Endothelial cell of umbilical vein (primary cell): ENCODE data around the gene RRAS. TPM values are rescaled to one million over a fixed set of nuclear protein-coding genes. Genes with fewer than 3 reads are reported as not detected.

Experiments
- BruUV-seq: library from RNA; stranded (reverse); fragments of 400-500 nt; replicated peaks from 2 replicates; lab custom pipeline; 2021; lab: Mats Ljungman, UMichigan
- CTCF ChIA-PET: fragments of 300-600, 350-600 bp; sonication (Branson Sonifier 250); formaldehyde crosslinking; loops from one replicate; lab custom pipeline; 2021; ENCODE audit warnings: antibody characterized with exemption, inconsistent platforms; lab: Charles Lee
- POLR2A ChIA-PET: fragments of 300-600, 350-600 bp; sonication (Branson Sonifier 250); formaldehyde crosslinking; loops from one replicate; lab custom pipeline; 2021; ENCODE audit warnings: antibody characterized with exemption, inconsistent platforms; lab: Charles Lee
- DNase-seq: peaks from one replicate; pipeline ENCODE4 v3.0.0-alpha.2; 2011; ENCODE audit warnings: low read depth, low spot score
- FAIRE-seq: peaks from 2 replicates; lab custom pipeline; 2011; peaks lifted over from hg19 to GRCh38; lab: Jason Lieb, UNC
- H2AFZ ChIP-seq: 2 replicates; pipeline ENCODE4 v1.6.0; 2012; ENCODE audit warnings: low read depth, low read length, control low read depth, inconsistent platforms
- H3K27ac ChIP-seq: 2 replicates; pipeline ENCODE4 v1.5.1; 2011; ENCODE audit warnings: low read depth, mild to moderate bottlenecking, control low read depth, low read length, moderate library complexity; ENCODE audit not compliant: insufficient read depth
- H3K27me3 ChIP-seq, 2 experiments: 2 replicates each; pipeline versions ENCODE4 v1.6.0 to v1.6.1; 2011; ENCODE audit warnings: low read length in 2 of 2, mixed read lengths in 1 of 2; ENCODE audit not compliant: control insufficient read depth in 2 of 2, insufficient read depth in 2 of 2
- H3K36me3 ChIP-seq, 2 experiments: 2 replicates in 1 of 2; 3 replicates in 1 of 2; pipeline ENCODE4 v1.5.1; 2011; ENCODE audit warnings: low read length in 2 of 2, mild to moderate bottlenecking in 1 of 2, moderate library complexity in 1 of 2; ENCODE audit not compliant: control insufficient read depth in 2 of 2, insufficient read depth in 2 of 2; ENCODE audit errors: extremely low read depth in 1 of 2
- H3K4me1 ChIP-seq: 3 replicates; pipeline ENCODE4 v1.5.1; 2011; ENCODE audit warnings: mild to moderate bottlenecking, low read length; ENCODE audit not compliant: control insufficient read depth, insufficient read depth; ENCODE audit errors: extremely low read depth
- H3K4me2 ChIP-seq: 2 replicates; pipeline ENCODE4 v1.6.1; 2011; ENCODE audit warnings: low read length, control low read depth, mixed read lengths; ENCODE audit not compliant: insufficient read depth
- H3K4me3 ChIP-seq, 3 experiments: fragments of 200-600 bp in 1 of 3; sonication (generic), shearing (Covaris generic) in 1 of 3; replicated peaks in 1 of 3; 2 replicates each; pipeline ENCODE4 v1.5.1; 2011 to 2016; ENCODE audit warnings: control low read depth in 3 of 3, low read length in 3 of 3, mild to moderate bottlenecking in 2 of 3, inconsistent platforms in 1 of 3, low read depth in 1 of 3, moderate library complexity in 1 of 3; ENCODE audit not compliant: insufficient read depth in 1 of 3
- H3K79me2 ChIP-seq: 2 replicates; pipeline ENCODE4 v1.6.0; 2012; ENCODE audit warnings: low read length, inconsistent platforms; ENCODE audit not compliant: control insufficient read depth, insufficient read depth
- H3K9ac ChIP-seq: replicated peaks from 2 replicates; pipeline ENCODE3; 2011; ENCODE audit warnings: low read length, control low read depth; ENCODE audit not compliant: insufficient read depth; ENCODE audit errors: extremely low read depth
- H3K9me1 ChIP-seq: replicated peaks from 3 replicates; pipeline ENCODE4 v1.6.0; 2011; ENCODE audit warnings: mild to moderate bottlenecking, low read length; ENCODE audit not compliant: control insufficient read depth, insufficient read depth; ENCODE audit errors: extremely low read depth
- H3K9me3 ChIP-seq: replicated peaks from 2 replicates; pipeline ENCODE4 v1.5.1; 2012; ENCODE audit warnings: low read length, inconsistent platforms; ENCODE audit not compliant: control insufficient read depth, insufficient read depth
- H4K20me1 ChIP-seq: replicated peaks from 2 replicates; pipeline ENCODE3; 2011; ENCODE audit warnings: mild to moderate bottlenecking, low read length; ENCODE audit not compliant: control insufficient read depth, insufficient read depth; ENCODE audit errors: extremely low read depth
- CTCF ChIP-seq, 2 donors: IDR thresholded peaks; 1 replicate in 1 of 2; 2 replicates in 1 of 2; pipeline ENCODE4 v1.5.1; 2011; ENCODE audit warnings: low read length in 2 of 2, mild to moderate bottlenecking in 2 of 2, moderate library complexity in 2 of 2, control low read depth in 1 of 2, inconsistent platforms in 1 of 2, low read depth in 1 of 2; ENCODE audit not compliant: insufficient read depth in 1 of 2; ENCODE audit errors: extremely low read depth in 1 of 2
- EZH2 ChIP-seq: IDR thresholded peaks from 2 replicates; pipeline ENCODE4 v1.6.1; 2012; ENCODE audit warnings: borderline replicate concordance, low read depth, mild to moderate bottlenecking, moderate library complexity, low read length, inconsistent platforms; ENCODE audit not compliant: severe bottlenecking
- FOS ChIP-seq: IDR thresholded peaks from 2 replicates; pipeline ENCODE4 v1.6.1; 2011; ENCODE audit warnings: mild to moderate bottlenecking, low read length, moderate library complexity, borderline replicate concordance; ENCODE audit not compliant: insufficient read depth
- GATA2 ChIP-seq: IDR thresholded peaks from 2 replicates; pipeline ENCODE4 v1.7.0; 2011; ENCODE audit warnings: low read depth, mild to moderate bottlenecking, moderate library complexity, mixed read lengths, low read length; ENCODE audit not compliant: insufficient read length, insufficient read depth
- JUN ChIP-seq: IDR thresholded peaks from 2 replicates; pipeline ENCODE4 v1.6.1; 2011; ENCODE audit warnings: borderline replicate concordance, low read depth; ENCODE audit not compliant: insufficient read length, insufficient read depth
- MAX ChIP-seq: IDR thresholded peaks from 2 replicates; pipeline ENCODE4 v1.6.1; 2011; ENCODE audit not compliant: insufficient read depth, insufficient read length
- MYC ChIP-seq: IDR thresholded peaks from one replicate; pipeline ENCODE4 v1.6.1; 2011; ENCODE audit warnings: mild to moderate bottlenecking, low read depth, low read length
- POLR2A ChIP-seq: IDR thresholded peaks from 2 replicates; pipeline ENCODE4 v1.6.1; 2012; ENCODE audit warnings: low read depth, mild to moderate bottlenecking, control low read depth, low read length
- POLR2AphosphoS5 ChIP-seq: IDR thresholded peaks from 2 replicates; pipeline ENCODE4 v1.6.1; 2012; ENCODE audit warnings: low read depth, mild to moderate bottlenecking, control low read depth, low read length, moderate library complexity; ENCODE audit not compliant: insufficient read depth
- dilution Hi-C: fragments of 300-500 bp; cut with MboI; formaldehyde crosslinking; loops from one replicate; pipeline ENCODE4 v1.15.0; 2019; ENCODE audit warnings: low sequenced_read_pairs; ENCODE audit not compliant: extremely low pct_ligation_motif_present
- intact Hi-C: fragments of 100-400 bp; cut with micrococcal nuclease; formaldehyde crosslinking; loops from one replicate; pipeline ENCODE4 v1.10.0; 2022
- polyA plus RNA-seq, 4 experiments: library from polyadenylated mRNA; depleted of rRNA in 3 of 4; stranded (reverse) in 3 of 4; unstranded in 1 of 4; fragments of >200 nt; gene quantifications; 2 replicates each; pipeline versions ENCODE4 v1.2.1 to v1.2.3, GENCODE V29; 2011 to 2012; ENCODE audit warnings: missing spikeins in 1 of 4
- total RNA-seq: library from RNA; stranded (reverse); gene quantifications from 2 replicates; pipeline ENCODE4 v1.2.3, GENCODE V29; 2021

The RRAS gene
- total and polyA plus RNA-seq, 2 donors (not counting 3 experiments of a cell fraction or from before 2014, with no cell fraction given), result 89.5 to 250 TPM

- CTCF ChIA-PET, result interaction anchor here (1.1 to 1.4 kb wide), 2 partner anchors 24 to 46 kb away, joined by 3 to 5 read pairs; partner anchors contain the start of gene RRAS
- dilution Hi-C loops (no loop called here), intact Hi-C loops (no loop called here)
- BruUV-seq, result no TSS peak
- H3K9me1 ChIP-seq, result no peaks in the 10 kb centered on the region
- DNase-seq (no peak), FAIRE-seq (no peak)
- peaks cover 23% of the 10 kb centered on the region for H3K4me1 ChIP-seq
- H3K36me3 ChIP-seq, result peaks cover 2 to 26% of the 10 kb centered on the region in 2 experiments
- H3K9ac ChIP-seq, result no peak overlapping the region
- no peak overlapping the region for H3K27ac ChIP-seq
- no peak overlapping the region for H2AFZ ChIP-seq
- no peak for TF ChIP-seq JUN
- no peak overlapping the region for H3K4me2 ChIP-seq
- H3K9me3 ChIP-seq, result no peaks in the 10 kb centered on the region
- H3K79me2 ChIP-seq, result peaks cover 19% of the 10 kb centered on the region
- POLR2A ChIA-PET, result no interaction called here
- no peaks in the 10 kb centered on the region for H4K20me1 ChIP-seq
- no peaks in the 10 kb centered on the region for H3K27me3 ChIP-seq
- H3K4me3 ChIP-seq, result no peak overlapping the region
Observed at GRCh38 chr19:49616532-49616931, 23.4 kb downstream of the RRAS start.

GRCh38 chr19:49615861-49616260, 24.1 kb downstream of the RRAS start:
- Histone ChIP-seq H3K27ac (no peak overlapping the region), H3K79me2 (peaks cover 24% of the 10 kb centered on the region), H3K9ac (no peak overlapping the region), H3K9me3 (no peaks in the 10 kb centered on the region), H3K4me2 (no peak overlapping the region), H3K36me3 (peaks cover 2 to 25% of the 10 kb centered on the region in 2 experiments), H3K4me1 (peaks cover 23% of the 10 kb centered on the region), H3K4me3 (no peak overlapping the region), H4K20me1 (no peaks in the 10 kb centered on the region), H2AFZ (no peak overlapping the region), H3K9me1 (no peaks in the 10 kb centered on the region), H3K27me3 (no peaks in the 10 kb centered on the region)
- FAIRE-seq, result no peak
- TF ChIP-seq JUN, result no peak
- no peak for TF ChIP-seq MYC
- no peak for TF ChIP-seq CTCF (IDR thresholded peaks at IDR 0.05; ENCODE audit: extremely low read depth in 1 of 2, insufficient read depth in 1 of 2, low read depth in 1 of 2, low read length in 2 of 2)
- TF ChIP-seq MAX, result no peak
- no peak for TF ChIP-seq POLR2AphosphoS5
- TF ChIP-seq FOS, result no peak
- TF ChIP-seq EZH2, result no peak
- no peak for TF ChIP-seq POLR2A
- no peak for TF ChIP-seq GATA2
- CTCF ChIA-PET, result no interaction called here
- no TSS peak for BruUV-seq
- dilution Hi-C loops (no loop called here), intact Hi-C loops (loop anchor here (2.0 kb wide), 1 partner anchor 61 kb away; the partner anchor contains the start of gene PRMT1)
- DNase-seq, result no peak
- POLR2A ChIA-PET, result no interaction called here
